Activated naive CD4-positive, alpha-beta T cell treated with anti-CD3 and anti-CD28 coated beads for 36 hours (primary cell): ENCODE data around the gene TAF4. TPM values are rescaled to one million over a fixed set of nuclear protein-coding genes. Genes with fewer than 3 reads are reported as not detected.
"Not testable (repeated sequence)": the region's sequence is repeated elsewhere in the genome, so short reads cannot be mapped to it uniquely, and the experiment has no call there.

Experiments
- CTCF ChIA-PET: fragments of 350-600 bp; sonication (Branson Sonifier 250); formaldehyde crosslinking; loops from one replicate; lab custom pipeline; 2021; ENCODE audit warnings: antibody characterized with exemption; lab: Charles Lee
- DNase-seq: peaks from one replicate; pipeline ENCODE4 v3.0.0-alpha.2; 2020
- H3K27ac Mint-ChIP-seq: one replicate; pipeline ENCODE4 v1.8.0; 2021; ENCODE audit warnings: mild to moderate bottlenecking, mixed read lengths
- H3K27me3 Mint-ChIP-seq: one replicate; pipeline ENCODE4 v1.8.0; 2021; ENCODE audit warnings: low read depth, mixed read lengths
- H3K36me3 Mint-ChIP-seq: one replicate; pipeline ENCODE4 v1.8.0; 2021; ENCODE audit warnings: low read depth, mixed read lengths
- H3K4me1 Mint-ChIP-seq: one replicate; pipeline ENCODE4 v1.8.0; 2021; ENCODE audit warnings: low read depth, mixed read lengths
- H3K4me3 Mint-ChIP-seq: one replicate; pipeline ENCODE4 v1.8.0; 2021; ENCODE audit warnings: mild to moderate bottlenecking, moderate library complexity, mixed read lengths
- H3K9me3 Mint-ChIP-seq: one replicate; pipeline ENCODE4 v1.8.0; 2021; ENCODE audit warnings: mixed read lengths
- intact Hi-C: fragments of 100-400 bp; cut with micrococcal nuclease; formaldehyde crosslinking; loops from one replicate; pipeline ENCODE4 v1.15.1; 2023
- total RNA-seq, 2 experiments: library from RNA; stranded (reverse); gene quantifications; one replicate each; pipeline ENCODE4 v1.2.3, GENCODE V29; 2021

TAF4 gene
- total RNA-seq, 2 experiments from 2014 or later, result 15.0 to 15.4 TPM

GRCh38 chr20:61997891-61998290, 67.8 kb downstream of the TAF4 start:
- CTCF ChIA-PET, result no interaction called here

DNA sequence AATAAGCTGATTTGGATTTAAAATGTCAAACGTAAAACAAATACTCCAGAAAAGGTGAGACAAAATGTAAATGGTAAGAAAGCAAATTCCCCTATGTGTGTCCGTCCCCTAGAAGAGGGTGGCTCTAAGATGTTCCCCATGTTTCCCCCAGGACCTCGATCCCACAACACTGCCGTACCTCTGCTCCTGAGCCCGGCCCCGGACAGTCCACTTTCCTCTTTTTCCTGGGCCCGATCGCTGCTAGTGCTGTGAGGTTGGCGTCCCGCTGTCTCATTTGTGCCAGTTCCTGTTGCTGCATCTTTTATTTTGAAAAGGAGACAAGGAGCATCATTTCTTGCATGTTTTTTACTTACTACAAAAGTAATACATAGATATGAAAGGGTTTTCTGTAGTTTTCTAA, 68.3 kb downstream of the TAF4 start:
- Mint-ChIP-seq H3K27ac (no peak overlapping the region), H3K4me1 (no peaks in the 10 kb centered on the region), H3K36me3 (peaks cover 60% of the 10 kb centered on the region), H3K9me3 (peaks cover 4% of the 10 kb centered on the region), H3K27me3 (no peaks in the 10 kb centered on the region), H3K4me3 (no peak overlapping the region)
- DNase-seq, result no peak
- CTCF ChIA-PET, result no interaction called here
- intact Hi-C loops, result no loop called here

More at GRCh38 chr20:61997891-61998290, 67.8 kb downstream of the TAF4 start:
- H3K27ac Mint-ChIP-seq, result no peak overlapping the region
- no peak overlapping the region for H3K4me3 Mint-ChIP-seq
- H3K36me3 Mint-ChIP-seq, result peaks cover 58% of the 10 kb centered on the region
- H3K9me3 Mint-ChIP-seq, result no peaks in the 10 kb centered on the region
- no peaks in the 10 kb centered on the region for H3K4me1 Mint-ChIP-seq
- no peaks in the 10 kb centered on the region for H3K27me3 Mint-ChIP-seq
- intact Hi-C loops, result no loop called here
- no peak for DNase-seq

DNA sequence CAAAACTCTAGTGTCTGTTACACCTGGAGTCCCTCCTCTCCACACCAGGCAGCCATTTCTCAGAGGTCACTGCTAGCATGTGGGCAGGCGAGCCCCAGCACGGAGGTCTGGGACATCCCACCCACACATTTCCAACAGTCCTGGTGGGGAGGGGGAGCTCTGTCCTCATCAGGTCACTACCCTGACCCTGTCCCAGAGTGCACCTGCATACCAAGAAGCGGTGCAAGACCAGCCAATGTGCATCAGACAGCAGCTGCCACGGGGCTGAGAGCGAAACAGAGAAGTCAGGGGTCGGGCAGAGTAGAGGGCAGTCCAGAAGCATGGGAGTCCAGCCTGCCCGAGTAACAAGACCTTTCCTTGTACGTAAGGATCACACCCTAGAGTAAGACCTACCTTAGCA, 71.1 kb downstream of the TAF4 start:
- DNase-seq, result no peak
- H3K36me3 Mint-ChIP-seq, result peaks cover 76% of the 10 kb centered on the region
- H3K27ac Mint-ChIP-seq, result no peak overlapping the region
- no peak overlapping the region for H3K4me3 Mint-ChIP-seq
- H3K9me3 Mint-ChIP-seq, result peaks cover 13% of the 10 kb centered on the region
- CTCF ChIA-PET, result no interaction called here
- no peaks in the 10 kb centered on the region for H3K4me1 Mint-ChIP-seq
- intact Hi-C loops, result no loop called here
- H3K27me3 Mint-ChIP-seq, result no peaks in the 10 kb centered on the region

DNA sequence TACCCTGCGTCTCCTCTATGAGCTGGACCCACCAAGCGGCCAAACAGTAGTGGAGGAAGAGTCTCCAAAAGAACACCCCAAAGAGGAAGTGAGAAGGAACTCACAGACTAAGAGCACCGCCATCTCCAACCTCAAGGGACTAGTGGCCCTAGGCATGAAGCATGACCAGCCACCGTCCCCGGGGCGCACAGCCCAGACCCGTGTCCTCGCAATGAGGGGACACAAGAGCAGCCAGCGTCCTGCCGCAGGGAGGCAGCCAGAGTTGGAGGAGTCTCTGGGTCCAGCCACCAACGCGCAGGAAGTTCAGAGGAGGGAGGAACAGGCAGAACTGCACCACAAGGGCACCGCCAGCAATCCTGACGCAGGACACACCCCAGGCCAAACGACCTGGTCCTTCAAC, 72.6 kb downstream of the TAF4 start:
- H3K27ac Mint-ChIP-seq, result no peak overlapping the region
- CTCF ChIA-PET, result no interaction called here
- H3K4me1 Mint-ChIP-seq, result no peaks in the 10 kb centered on the region
- intact Hi-C loops, result no loop called here
- no peak overlapping the region for H3K4me3 Mint-ChIP-seq
- no peak for DNase-seq
- H3K36me3 Mint-ChIP-seq, result peaks cover 78% of the 10 kb centered on the region
- no peaks in the 10 kb centered on the region for H3K27me3 Mint-ChIP-seq
- peaks cover 13% of the 10 kb centered on the region for H3K9me3 Mint-ChIP-seq

GRCh38 chr20:61991476-61991875, 74.2 kb downstream of the TAF4 start:
- CTCF ChIA-PET, result no interaction called here
- Mint-ChIP-seq H3K27ac (no peak overlapping the region), H3K9me3 (peaks cover 20% of the 10 kb centered on the region), H3K4me1 (peaks cover under 1% of the 10 kb centered on the region), H3K36me3 (peaks cover 81% of the 10 kb centered on the region), H3K4me3 (no peak overlapping the region), H3K27me3 (no peaks in the 10 kb centered on the region)
- DNase-seq, result no peak
- intact Hi-C loops, result no loop called here

DNA sequence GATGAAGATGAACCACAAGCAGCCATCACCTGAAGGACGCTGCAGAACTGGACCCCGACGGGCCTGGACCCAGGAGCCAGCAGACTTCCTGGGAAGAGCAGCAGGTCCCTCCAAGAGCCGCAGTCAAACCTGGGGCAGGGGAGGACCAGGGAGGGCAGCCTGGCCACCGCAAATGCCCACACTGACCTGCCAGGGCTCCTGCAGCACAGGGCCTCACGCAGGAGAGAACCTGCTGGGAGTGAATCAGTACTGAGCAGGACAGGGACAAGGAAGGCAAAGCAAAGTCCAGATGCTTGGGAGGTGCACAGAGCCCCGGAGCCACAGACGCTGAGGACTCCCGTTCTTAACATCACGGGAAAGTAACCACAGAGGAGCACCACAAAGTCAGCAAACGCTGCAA, 75.2 kb downstream of the TAF4 start:
- Mint-ChIP-seq H3K27me3 (no peaks in the 10 kb centered on the region), H3K4me1 (peaks cover 2% of the 10 kb centered on the region), H3K36me3 (peaks cover 78% of the 10 kb centered on the region), H3K4me3 (no peak overlapping the region), H3K27ac (no peak overlapping the region), H3K9me3 (peaks cover 24% of the 10 kb centered on the region)
- DNase-seq, result no peak
- CTCF ChIA-PET, result no interaction called here
- intact Hi-C loops, result no loop called here

GRCh38 chr20:61989741-61990140, 75.9 kb downstream of the TAF4 start:
- no peak overlapping the region for H3K27ac Mint-ChIP-seq
- CTCF ChIA-PET, result no interaction called here

GRCh38 chr20:61988665-61989064, 77.0 kb downstream of the TAF4 start:
- peaks cover 78% of the 10 kb centered on the region for H3K36me3 Mint-ChIP-seq
- H3K27me3 Mint-ChIP-seq, result no peaks in the 10 kb centered on the region
- H3K4me3 Mint-ChIP-seq, result no peak overlapping the region
- no peak for DNase-seq
- peaks cover 6% of the 10 kb centered on the region for H3K4me1 Mint-ChIP-seq
- intact Hi-C loops, result no loop called here
- H3K9me3 Mint-ChIP-seq, result peaks cover 25% of the 10 kb centered on the region
- CTCF ChIA-PET, result no interaction called here
- no peak overlapping the region for H3K27ac Mint-ChIP-seq

More at GRCh38 chr20:61989741-61990140, 75.9 kb downstream of the TAF4 start:
- H3K9me3 Mint-ChIP-seq, result peaks cover 25% of the 10 kb centered on the region
- intact Hi-C loops, result no loop called here
- no peak overlapping the region for H3K4me3 Mint-ChIP-seq
- H3K4me1 Mint-ChIP-seq, result peaks cover 2% of the 10 kb centered on the region
- peaks cover 75% of the 10 kb centered on the region for H3K36me3 Mint-ChIP-seq
- no peak for DNase-seq
- H3K27me3 Mint-ChIP-seq, result no peaks in the 10 kb centered on the region

DNA sequence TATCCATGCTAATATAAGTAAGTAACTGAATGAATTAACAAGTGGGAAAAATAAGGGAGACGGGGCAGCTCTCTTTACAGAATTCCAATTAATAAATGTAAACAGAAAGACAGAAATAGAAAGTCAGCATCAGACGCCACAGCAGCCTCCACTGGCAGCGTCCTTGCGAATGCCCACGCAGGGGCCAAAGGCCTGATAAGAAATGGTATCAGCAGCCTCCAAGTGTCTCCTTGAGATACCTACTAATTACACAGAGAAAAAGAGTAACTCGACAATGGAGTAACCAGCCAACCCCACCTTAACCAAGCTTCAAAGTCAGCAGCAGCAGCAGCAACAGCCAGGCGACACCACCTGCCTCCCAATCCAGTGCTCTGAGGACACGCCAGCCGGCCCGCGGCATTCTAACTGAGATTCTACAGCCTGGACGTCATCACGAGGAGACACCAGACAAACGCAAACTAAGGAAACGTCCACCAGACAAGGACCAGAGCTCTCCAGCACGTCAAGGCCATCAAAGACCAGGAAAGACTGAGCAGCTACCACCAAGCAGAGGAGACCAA, 78.8 kb downstream of the TAF4 start:
- H3K4me1 Mint-ChIP-seq, result peaks cover 12% of the 10 kb centered on the region
- no peak overlapping the region for H3K4me3 Mint-ChIP-seq
- H3K27me3 Mint-ChIP-seq, result no peaks in the 10 kb centered on the region
- DNase-seq, result no peak
- peaks cover 17% of the 10 kb centered on the region for H3K9me3 Mint-ChIP-seq
- peaks cover 61% of the 10 kb centered on the region for H3K36me3 Mint-ChIP-seq
- intact Hi-C loops, result no loop called here
- no peak overlapping the region for H3K27ac Mint-ChIP-seq
- CTCF ChIA-PET, result no interaction called here

- Mint-ChIP-seq H3K4me1 (peaks cover 16% of the 10 kb centered on the region), H3K9me3 (peaks cover 11% of the 10 kb centered on the region), H3K27ac (no peak overlapping the region), H3K4me3 (no peak overlapping the region), H3K27me3 (no peaks in the 10 kb centered on the region), H3K36me3 (peaks cover 51% of the 10 kb centered on the region)
- intact Hi-C loops, result no loop called here
- CTCF ChIA-PET, result no interaction called here
- no peak for DNase-seq
Measured at GRCh38 chr20:61985096-61985495, 80.6 kb downstream of the TAF4 start.

DNA sequence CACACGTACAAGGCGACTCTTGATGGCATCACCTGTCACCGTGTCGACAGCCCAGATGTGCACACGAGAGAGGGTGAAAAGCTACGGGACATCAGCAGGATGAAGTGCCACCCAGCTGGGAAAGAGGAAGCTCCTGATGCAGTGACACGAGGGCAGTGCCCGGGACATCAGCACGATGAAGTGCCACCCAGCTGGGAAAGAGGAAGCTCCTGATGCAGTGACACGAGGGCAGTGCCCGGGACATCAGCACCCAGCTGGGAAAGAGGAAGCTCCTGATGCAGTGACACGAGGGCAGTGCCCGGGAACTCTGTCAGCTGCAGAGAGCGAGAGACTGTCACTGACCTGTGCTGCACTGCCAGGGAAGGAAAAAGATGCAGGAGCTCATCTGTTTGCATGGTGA, 81.2 kb downstream of the TAF4 start:
- H3K4me3 Mint-ChIP-seq, intact Hi-C loops, DNase-seq, H3K27me3 Mint-ChIP-seq, CTCF ChIA-PET, H3K27ac Mint-ChIP-seq: not testable (repeated sequence)
- H3K9me3 Mint-ChIP-seq, result peaks cover 11% of the 10 kb centered on the region
- H3K36me3 Mint-ChIP-seq, result peaks cover 45% of the 10 kb centered on the region
- H3K4me1 Mint-ChIP-seq, result peaks cover 16% of the 10 kb centered on the region

DNA sequence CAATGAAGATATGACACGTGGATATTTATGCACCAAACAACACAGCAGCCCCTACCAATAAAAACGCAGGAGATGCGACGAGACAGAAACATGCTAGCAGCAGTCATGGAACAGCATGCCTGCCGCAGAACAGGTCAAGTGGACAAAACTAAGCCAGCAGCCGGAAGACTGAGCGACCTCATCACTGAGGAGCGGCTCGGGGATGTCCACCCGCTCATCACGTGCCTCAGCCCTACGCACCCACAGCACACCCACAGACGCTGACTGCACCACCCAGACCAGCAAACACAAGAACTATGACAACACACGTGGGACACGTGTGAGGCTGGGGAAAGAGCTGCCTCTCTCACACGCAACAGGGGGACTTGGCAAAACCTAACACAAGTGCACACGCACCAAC, 81.7 kb downstream of the TAF4 start:
- intact Hi-C loops, result no loop called here
- peaks cover 16% of the 10 kb centered on the region for H3K4me1 Mint-ChIP-seq
- H3K36me3 Mint-ChIP-seq, result peaks cover 44% of the 10 kb centered on the region
- no peak overlapping the region for H3K4me3 Mint-ChIP-seq
- CTCF ChIA-PET, result no interaction called here
- H3K27ac Mint-ChIP-seq, result no peak overlapping the region
- peaks cover 11% of the 10 kb centered on the region for H3K9me3 Mint-ChIP-seq
- H3K27me3 Mint-ChIP-seq, result no peaks in the 10 kb centered on the region
- no peak for DNase-seq

- intact Hi-C loops, result no loop called here
- DNase-seq, result no peak
- peaks cover 11% of the 10 kb centered on the region for H3K9me3 Mint-ChIP-seq
- peaks cover 16% of the 10 kb centered on the region for H3K4me1 Mint-ChIP-seq
- H3K27me3 Mint-ChIP-seq, result no peaks in the 10 kb centered on the region
- no peak overlapping the region for H3K27ac Mint-ChIP-seq
- peaks cover 40% of the 10 kb centered on the region for H3K36me3 Mint-ChIP-seq
- CTCF ChIA-PET, result no interaction called here
- H3K4me3 Mint-ChIP-seq, result no peak overlapping the region
Measured at GRCh38 chr20:61982951-61983315, 82.7 kb downstream of the TAF4 start.
